D341Med (cell line): Measurements from ENCODE around the gene CEND1.
A peak's percentile ranks its signal among the peaks of the same experiment; 100 is the strongest.

Source experiments
- DNase-seq: peaks from one replicate; pipeline ENCODE4 v3.0.0; 2012; ENCODE audit warnings: low spot score

The CEND1 gene

DNA sequence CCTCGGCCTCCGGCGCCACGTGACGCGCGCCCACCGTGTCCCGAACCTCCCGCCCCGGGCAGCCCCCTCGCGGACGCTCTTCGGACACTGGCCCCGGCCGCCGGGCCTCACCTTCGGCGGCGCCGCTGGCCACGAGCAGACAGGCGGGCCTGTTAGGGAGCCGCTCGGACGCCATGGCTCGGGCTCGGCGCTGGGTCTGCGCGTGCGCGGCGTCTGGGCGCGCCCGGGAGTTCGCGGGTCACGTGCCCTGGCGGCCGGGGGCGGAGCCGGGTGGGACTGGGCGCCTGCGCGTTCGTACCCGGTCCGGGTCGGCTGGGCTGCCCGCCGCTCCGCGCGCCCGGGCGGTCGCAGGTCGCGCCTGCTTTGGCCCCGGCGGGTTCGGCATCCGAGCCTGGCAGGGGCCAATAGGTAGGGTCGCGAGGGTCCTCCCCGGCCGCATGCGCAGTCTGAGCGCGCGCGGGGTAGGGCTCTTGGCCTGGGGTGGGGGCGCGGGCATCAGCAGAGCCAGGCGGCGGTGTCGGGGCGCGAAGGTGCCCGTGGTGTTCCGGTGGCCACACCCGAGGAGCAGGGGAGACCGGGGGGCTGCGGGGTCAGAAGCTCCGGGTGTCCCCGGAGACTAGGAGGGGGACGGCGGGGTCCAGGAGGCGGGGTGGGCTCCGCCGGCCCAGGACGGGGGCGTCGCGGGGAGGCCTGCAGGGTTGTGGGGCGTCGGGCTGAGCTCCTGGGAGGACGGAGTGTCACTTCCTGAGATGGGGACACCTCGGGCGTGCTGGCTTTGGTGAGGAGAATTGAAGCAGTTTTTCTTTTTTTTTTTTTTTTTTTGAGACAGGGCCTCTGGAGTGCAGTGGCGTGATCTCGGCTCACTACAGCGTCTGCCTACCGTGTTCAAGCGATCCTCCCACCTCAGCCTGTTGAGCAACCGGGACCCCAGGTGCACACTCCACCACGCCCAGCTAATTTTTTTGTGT, 12.3 kb downstream of the CEND1 start, which contains the start of gene GATD1:
GATD1 (minus strand) TSS at position 200 of the 968 bp plus-strand sequence; CDS start at position 175, 25 bp downstream.
- DNase-seq: peak; percentile 100

DNA sequence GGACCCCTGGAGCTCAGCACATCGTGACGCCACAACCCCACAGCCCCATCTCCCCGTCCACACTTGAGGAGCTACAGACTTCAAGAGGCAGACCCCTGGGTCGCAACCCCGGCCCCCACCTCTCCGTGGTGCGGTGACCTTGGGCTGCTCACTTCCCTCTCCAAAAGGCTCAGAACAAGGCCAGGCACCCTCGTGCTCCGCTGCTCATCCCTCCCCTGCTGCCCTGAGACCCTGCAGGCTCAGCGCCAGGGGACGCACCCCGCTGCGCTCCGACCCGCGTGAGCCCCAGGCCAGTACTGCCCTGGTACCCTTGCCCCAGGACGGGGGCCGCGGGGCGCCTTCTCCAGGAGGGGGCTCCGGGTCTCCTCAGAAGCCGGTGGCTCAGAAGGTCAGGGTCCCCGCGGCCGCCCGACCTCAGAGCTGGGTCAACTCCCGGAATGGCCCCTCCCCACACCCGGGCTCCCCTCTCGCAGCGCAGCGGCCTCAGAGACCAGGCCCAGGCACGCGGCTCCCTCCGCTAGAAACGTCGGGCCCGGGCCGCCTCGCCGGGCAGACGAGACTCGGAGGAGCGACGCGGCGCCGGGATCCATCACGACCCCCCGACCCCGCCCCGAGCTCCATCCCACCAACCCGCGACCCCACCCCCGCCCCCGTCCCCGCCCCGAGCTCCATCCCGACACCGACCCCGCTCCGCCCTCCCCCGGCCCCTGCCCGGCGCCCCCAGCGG, 13.2 kb downstream of the CEND1 start:
- peak; percentile 91 for DNase-seq

- DNase-seq: no peak
Measured at GRCh38 chr11:776263-776560, 13.7 kb downstream of the CEND1 start.

DNA sequence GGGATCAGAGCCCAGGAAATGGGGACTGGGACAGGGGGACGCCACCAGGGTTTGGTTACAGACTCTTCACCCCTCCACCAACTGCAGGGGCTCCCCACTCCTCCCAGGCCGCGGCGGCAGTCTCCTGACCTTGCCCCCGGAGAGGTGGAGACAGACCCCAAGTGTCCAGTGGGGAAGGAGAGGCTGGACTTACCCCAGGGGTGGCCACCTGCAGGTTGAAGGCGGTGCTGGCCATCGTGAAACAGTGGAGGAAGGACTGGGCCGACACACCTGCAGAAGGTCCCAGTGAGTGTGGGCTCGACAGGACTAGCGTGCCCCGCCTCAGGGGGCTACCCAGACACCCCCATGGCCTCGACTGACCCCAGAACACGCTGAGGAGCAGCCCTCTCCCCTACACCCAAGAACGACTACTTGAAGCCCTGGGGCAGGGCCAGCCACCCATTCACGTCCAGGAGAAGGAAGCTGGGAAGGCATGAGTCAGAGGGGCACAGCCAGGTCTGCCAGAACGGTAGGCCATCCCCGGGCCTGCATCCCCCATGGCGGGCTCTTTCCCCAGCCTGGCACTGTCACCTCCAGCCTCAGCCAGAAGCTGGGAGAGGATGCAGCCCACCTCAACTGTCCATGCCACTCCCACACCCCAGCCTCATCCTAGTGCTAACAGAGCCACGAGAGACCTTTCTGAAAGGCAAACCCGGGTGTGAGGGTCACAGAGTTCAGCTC, 14.9 kb downstream of the CEND1 start:
- no peak for DNase-seq

GRCh38 chr11:773830-774229, 16.1 kb downstream of the CEND1 start:
- DNase-seq: no peak

GRCh38 chr11:773425-773824, 16.5 kb downstream of the CEND1 start:
- DNase-seq: no peak

DNA sequence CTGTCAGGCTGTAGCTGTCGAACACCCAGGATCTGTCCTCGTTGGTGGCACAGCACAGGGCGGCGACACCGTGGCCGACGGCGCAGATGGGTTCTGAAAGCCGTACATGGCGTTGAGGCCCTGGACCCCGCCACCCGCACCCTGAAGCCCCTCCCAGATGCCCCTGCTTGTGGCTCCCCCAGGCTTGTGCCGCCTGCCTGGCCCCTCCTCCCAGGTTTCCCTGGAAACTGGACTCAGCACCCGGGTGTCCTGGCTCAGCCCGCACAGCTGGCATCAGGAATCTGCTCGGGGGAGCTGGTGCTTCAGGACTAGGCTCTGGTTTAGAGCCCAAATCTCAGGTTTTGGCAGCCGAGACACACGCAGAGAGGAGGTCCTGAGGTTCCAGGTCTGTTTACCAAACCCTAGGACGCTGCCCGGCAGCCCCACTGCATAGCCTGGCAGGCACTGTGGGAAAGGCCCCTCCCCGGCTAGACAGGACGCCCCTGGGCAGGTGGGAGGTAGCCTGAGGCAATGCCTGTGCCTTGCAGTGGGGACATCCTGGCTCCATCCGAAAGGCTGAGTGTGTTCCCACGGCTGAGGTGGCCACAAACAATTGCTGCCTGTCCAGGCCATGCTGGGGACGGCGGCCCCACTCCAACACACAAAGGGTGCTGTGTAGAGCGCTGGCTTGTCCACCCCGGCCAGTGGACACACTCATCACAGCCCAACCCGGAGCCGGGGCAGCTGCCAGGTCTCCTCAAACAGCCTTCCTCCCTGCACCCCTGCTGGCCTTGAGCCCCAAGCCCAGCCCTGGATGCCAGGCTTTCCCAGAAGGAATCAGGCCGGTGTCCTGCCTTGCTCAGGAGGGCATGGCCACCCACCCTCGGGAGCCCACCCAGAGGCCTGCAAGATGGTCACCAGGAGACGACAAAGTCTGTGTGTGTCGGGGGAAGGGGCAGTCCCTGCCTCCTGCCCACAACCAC, 17.2 kb downstream of the CEND1 start:
- DNase-seq: no peak

DNA sequence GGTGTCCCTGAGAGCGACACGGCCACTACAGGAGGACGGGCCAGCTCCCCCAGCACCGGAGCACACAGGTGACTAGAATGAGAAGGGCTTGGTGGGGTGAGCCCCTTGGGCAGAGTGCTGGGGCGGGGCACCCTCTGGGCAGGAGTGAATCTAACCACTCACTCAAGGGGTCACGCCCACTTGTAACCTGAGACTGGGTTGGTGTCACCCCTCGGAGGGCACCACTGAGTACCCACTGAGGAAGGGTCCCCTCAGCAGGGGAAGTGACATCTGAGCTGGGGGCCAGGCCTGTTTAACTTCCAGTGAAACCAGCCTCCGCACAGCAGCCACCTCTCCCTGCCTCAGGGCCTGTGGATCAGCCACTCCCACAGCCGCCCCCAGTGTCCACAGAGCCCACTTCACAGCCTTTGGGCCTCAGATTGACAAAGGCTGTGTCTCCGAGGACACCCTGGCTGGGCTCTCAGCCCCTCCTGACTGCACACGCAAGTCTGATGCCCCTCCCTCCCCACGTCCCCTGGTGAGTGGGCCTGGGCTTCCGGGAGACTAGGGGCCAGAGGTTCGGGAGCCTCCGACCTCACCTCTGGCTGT, 18.2 kb downstream of the CEND1 start:
- no peak for DNase-seq

- DNase-seq: no peak
Measured at GRCh38 chr11:770642-771616, 19.0 kb downstream of the CEND1 start.

- no peak for DNase-seq
Measured at GRCh38 chr11:769887-770641, 19.8 kb downstream of the CEND1 start.

GRCh38 chr11:767238-767637, 22.7 kb downstream of the CEND1 start:
- DNase-seq: no peak

DNA sequence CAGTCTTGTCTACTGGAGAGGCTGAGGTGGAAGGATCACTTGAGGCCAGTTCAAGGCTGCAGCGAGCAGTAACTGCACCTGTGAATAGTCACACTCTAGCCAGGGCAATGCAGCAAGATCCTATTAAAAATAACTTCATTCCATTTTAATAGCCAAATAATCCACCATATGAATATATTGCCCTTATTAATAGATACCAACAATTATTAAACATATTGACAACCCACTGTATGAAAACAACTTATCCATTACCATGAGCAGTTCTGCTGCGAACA, 23.0 kb downstream of the CEND1 start:
- no peak for DNase-seq

DNA sequence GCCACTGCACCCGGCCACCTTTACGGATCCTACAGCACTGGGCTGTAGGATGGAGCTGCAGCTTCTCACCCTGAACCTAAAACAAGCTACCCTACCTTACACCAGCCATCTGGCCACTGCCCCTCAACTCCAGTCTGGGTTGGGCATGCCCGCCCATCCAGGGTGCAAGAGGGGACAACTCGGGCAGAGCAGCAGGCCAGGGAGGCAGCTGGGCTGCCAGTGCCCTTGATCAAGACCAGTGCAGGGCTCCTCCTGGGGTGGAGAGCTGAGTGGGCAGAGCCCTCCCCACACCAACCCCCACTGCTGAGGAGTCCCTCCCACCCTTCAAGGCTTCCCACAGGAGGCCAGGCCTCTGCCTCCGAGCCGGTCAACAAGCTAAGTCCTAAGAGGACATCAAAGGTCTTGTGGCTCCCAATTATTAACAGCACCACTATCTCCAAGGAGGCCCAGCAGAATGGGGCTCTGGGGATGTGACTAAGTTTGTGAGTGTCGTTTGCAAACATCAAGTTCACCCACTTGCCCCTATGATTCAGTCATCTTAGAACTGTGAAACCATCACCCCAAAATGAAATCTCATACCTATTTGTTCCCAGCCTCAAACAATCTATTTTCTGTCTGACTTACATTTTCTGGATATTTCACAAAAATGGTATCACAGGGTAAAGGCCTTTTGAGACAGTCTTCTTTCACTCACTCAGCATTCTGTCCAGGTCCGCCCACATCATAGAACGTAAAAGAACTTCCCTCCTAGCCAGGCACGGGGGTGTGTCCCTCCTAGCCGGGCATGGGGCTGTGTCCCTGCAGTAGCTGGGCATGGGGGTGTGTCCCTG, 23.6 kb downstream of the CEND1 start:
- no peak for DNase-seq

DNA sequence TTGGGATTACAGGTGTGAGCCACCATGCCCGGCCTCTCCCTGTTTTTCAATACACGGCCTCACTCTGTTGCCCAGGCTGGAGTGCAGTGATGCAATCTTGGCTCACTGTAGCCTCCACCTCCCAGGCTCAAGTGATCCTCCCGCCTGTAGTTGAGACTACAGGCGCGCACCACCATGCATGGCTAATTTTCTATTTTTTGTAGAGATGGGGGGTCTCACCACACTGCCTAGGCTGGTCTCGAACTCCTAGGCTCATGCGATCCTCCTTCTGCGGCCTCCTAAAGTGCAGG, 24.1 kb downstream of the CEND1 start:
- no peak for DNase-seq

DNA sequence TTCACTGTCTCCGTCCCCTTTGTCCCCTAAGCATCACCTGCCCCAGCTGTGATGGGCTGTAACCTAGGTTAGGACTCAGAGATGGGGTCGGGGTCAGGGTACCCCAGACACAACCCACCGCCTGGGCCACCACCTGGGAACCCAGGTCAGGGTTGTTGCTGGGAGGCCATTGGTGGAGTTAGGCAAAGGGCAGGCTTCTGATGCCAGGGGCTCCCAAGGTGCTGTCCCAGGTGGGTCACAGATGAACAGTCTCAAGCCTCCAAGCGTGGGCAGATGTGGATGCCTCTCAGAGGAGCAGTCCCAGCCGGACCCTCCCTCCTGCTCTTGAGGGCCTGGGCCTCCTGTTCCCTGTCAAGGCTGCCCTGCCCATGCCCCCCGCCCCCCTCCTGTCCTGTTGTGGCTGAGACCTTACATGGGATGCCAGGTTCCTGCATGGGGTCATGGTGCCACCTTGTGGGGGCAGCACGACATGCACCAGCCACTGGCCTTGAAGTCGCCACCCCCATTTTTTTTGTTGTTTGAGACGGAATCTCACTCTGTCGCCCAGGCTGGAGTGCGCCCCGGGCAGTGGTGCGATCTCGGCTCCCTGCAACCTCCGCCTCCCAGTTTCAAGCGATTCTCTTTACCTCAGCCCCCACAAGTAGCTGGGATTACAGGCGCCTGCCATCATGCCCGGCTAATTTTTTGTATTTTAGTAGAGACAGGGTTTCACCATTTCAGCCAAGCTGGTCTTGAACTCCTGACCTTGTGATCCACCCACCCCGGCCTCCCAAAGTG, 24.7 kb downstream of the CEND1 start:
- DNase-seq: peak; percentile 83

DNA sequence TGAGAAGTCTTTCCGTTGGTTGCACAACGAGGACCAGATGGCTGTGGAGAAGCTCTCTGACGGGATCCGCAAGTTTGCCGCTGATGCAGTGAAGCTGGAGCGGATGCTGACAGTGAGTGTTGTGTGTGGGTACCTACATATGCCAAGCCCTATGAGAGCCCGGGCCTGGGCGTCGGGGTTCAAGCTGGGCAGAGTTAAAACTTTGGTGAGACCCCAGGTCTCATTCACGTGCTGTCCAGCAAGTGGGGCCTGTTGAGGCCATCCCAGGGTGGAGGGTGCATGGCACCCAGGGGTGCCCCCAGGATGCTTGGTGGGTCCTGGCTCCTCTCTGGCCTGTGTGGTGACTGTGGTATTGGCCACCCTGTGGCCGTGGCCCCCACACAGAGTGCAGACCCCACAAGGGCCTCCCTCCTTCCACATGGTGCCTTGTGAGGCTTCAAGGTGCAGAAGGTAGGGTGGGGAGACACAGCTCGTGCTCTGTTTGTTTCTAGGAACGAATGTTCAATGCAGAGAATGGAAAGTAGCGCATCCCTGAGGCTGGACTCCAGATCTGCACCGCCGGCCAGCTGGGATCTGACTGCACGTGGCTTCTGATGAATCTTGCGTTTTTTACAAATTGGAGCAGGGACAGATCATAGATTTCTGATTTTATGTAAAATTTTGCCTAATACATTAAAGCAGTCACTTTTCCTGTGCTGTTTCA, 25.4 kb downstream of the CEND1 start:
- no peak for DNase-seq
